H1 (cell line): ENCODE measurements around the gene PCBP1. TPM values are rescaled to one million over a fixed set of nuclear protein-coding genes. Genes with fewer than 3 reads are reported as not detected.
A peak's percentile ranks its signal among the peaks of the same experiment; 100 is the strongest.

Experiments used
- CTCF ChIA-PET: fragments of 300-600 bp; sonication (Branson Sonifier 250); formaldehyde crosslinking; loops from one replicate; lab custom pipeline; 2021; ENCODE audit not compliant: partially characterized antibody; lab: Charles Lee
- POLR2A ChIA-PET: fragments of 300-600 bp; sonication (Branson Sonifier 250); formaldehyde crosslinking; loops from one replicate; lab custom pipeline; 2021; ENCODE audit warnings: inconsistent platforms; ENCODE audit not compliant: partially characterized antibody; lab: Charles Lee
- DNase-seq, 2 experiments: peaks; one replicate each; pipeline versions ENCODE4 v3.0.0 to v3.0.0-alpha.2; 2010 to 2022; ENCODE audit warnings: low spot score in 2 of 2, low read depth in 1 of 2, mixed read lengths in 1 of 2
- FAIRE-seq: peaks from 2 replicates; lab custom pipeline; 2011; peaks lifted over from hg19 to GRCh38; lab: Jason Lieb, UNC
- H2AFZ ChIP-seq: 2 replicates; pipeline ENCODE4 v1.8.1; 2012; ENCODE audit warnings: low read length, inconsistent platforms
- H2AK5ac ChIP-seq: 2 replicates; pipeline ENCODE4 v1.6.1; 2013; ENCODE audit warnings: low read depth, low read length
- H2BK120ac ChIP-seq: replicated peaks from 2 replicates; pipeline ENCODE3; 2013; ENCODE audit warnings: low read depth, low read length, inconsistent platforms
- H2BK12ac ChIP-seq: 2 replicates; pipeline ENCODE4 v1.6.1; 2013; ENCODE audit warnings: low read depth, low read length
- H2BK15ac ChIP-seq: 2 replicates; pipeline ENCODE4 v1.6.1; 2013; ENCODE audit warnings: low read length
- H2BK20ac ChIP-seq: 2 replicates; pipeline ENCODE4 v1.6.1; 2013; ENCODE audit warnings: low read length
- H2BK5ac ChIP-seq: 2 replicates; pipeline ENCODE4 v1.6.1; 2013; ENCODE audit warnings: low read depth, low read length
- H3K14ac ChIP-seq: 2 replicates; pipeline ENCODE4 v1.6.1; 2013; ENCODE audit warnings: inconsistent platforms; ENCODE audit not compliant: insufficient read length
- H3K18ac ChIP-seq: 2 replicates; pipeline ENCODE4 v1.6.1; 2013; ENCODE audit warnings: low read length; ENCODE audit errors: extremely low read depth
- H3K23ac ChIP-seq: 2 replicates; pipeline ENCODE4 v1.6.1; 2013; ENCODE audit warnings: inconsistent platforms; ENCODE audit not compliant: insufficient read length
- H3K23me2 ChIP-seq: 2 replicates; pipeline ENCODE4 v1.6.1; 2013; ENCODE audit warnings: low read depth, low read length
- H3K27ac ChIP-seq: 2 replicates; pipeline ENCODE4 v1.6.1; 2011; ENCODE audit warnings: low read depth, low read length, inconsistent platforms
- H3K27me3 ChIP-seq, 4 experiments: replicated peaks in 1 of 4; 1 replicate in 1 of 4; 2 replicates in 3 of 4; pipeline versions ENCODE4 v1.6.1 to v1.8.1; 2011 to 2013; ENCODE audit warnings: low read length in 3 of 4, mild to moderate bottlenecking in 3 of 4, inconsistent platforms in 2 of 4, mixed read lengths in 2 of 4, moderate library complexity in 1 of 4; ENCODE audit not compliant: control insufficient read depth in 3 of 4, insufficient read depth in 3 of 4; ENCODE audit errors: extremely low read depth in 1 of 4
- H3K36me3 ChIP-seq, 4 experiments: 2 replicates each; pipeline versions ENCODE4 v1.6.1 to v1.8.1; 2011 to 2013; ENCODE audit warnings: mild to moderate bottlenecking in 4 of 4, low read length in 3 of 4, moderate library complexity in 2 of 4, control low read depth in 1 of 4, inconsistent platforms in 1 of 4; ENCODE audit not compliant: insufficient read depth in 4 of 4, control insufficient read depth in 2 of 4
- H3K4ac ChIP-seq: replicated peaks from 2 replicates; pipeline ENCODE3; 2013; ENCODE audit warnings: low read length, low read depth, mixed read lengths, inconsistent platforms; ENCODE audit not compliant: insufficient read length
- H3K4me1 ChIP-seq, 4 experiments: replicated peaks in 1 of 4; 1 replicate in 1 of 4; 2 replicates in 3 of 4; pipeline versions ENCODE4 v1.6.1 to v1.8.1; 2011 to 2013; ENCODE audit warnings: low read length in 3 of 4, inconsistent platforms in 2 of 4, mixed read lengths in 1 of 4; ENCODE audit not compliant: insufficient read depth in 4 of 4, control insufficient read depth in 3 of 4
- H3K4me2 ChIP-seq, 2 experiments: 2 replicates each; pipeline versions ENCODE4 v1.6.1 to v1.8.1; 2011 to 2013; ENCODE audit warnings: low read depth in 2 of 2, low read length in 2 of 2, control low read depth in 1 of 2, inconsistent platforms in 1 of 2, mild to moderate bottlenecking in 1 of 2; ENCODE audit not compliant: insufficient read depth in 1 of 2
- H3K4me3 ChIP-seq, 4 experiments: fragments of 200-600, 300-600 bp in 1 of 4; sonication (generic), shearing (Covaris generic), sonication (Bioruptor Twin) in 1 of 4; 2 replicates each; pipeline versions ENCODE4 v1.5.1 to v1.8.1; 2011 to 2016; ENCODE audit warnings: low read length in 4 of 4, low read depth in 3 of 4, control low read depth in 2 of 4, inconsistent platforms in 2 of 4, mild to moderate bottlenecking in 2 of 4, mixed read lengths in 1 of 4, moderate library complexity in 1 of 4; ENCODE audit not compliant: insufficient read depth in 2 of 4; ENCODE audit errors: extremely low read depth in 1 of 4
- H3K56ac ChIP-seq: replicated peaks from 2 replicates; pipeline ENCODE3; 2013; ENCODE audit warnings: low read depth, mild to moderate bottlenecking, mixed read lengths, low read length, inconsistent platforms; ENCODE audit not compliant: insufficient read length
- H3K79me1 ChIP-seq: 2 replicates; pipeline ENCODE4 v1.6.1; 2013; ENCODE audit warnings: low read depth, low read length, control low read depth
- H3K79me2 ChIP-seq, 2 experiments: 2 replicates each; pipeline versions ENCODE4 v1.6.1 to v1.8.1; 2012 to 2013; ENCODE audit warnings: low read length in 2 of 2, mild to moderate bottlenecking in 2 of 2, inconsistent platforms in 1 of 2; ENCODE audit not compliant: insufficient read depth in 2 of 2, control insufficient read depth in 1 of 2
- H3K9ac ChIP-seq, 4 experiments: replicated peaks in 1 of 4; 1 replicate in 1 of 4; 2 replicates in 3 of 4; pipeline versions ENCODE4 v1.6.1 to v1.8.1; 2011 to 2013; ENCODE audit warnings: low read depth in 3 of 4, low read length in 3 of 4, control low read depth in 2 of 4, mild to moderate bottlenecking in 2 of 4, moderate library complexity in 2 of 4, inconsistent platforms in 1 of 4; ENCODE audit errors: extremely low read depth in 1 of 4
- H3K9me3 ChIP-seq, 2 experiments: 2 replicates each; pipeline versions ENCODE4 v1.6.1 to v1.8.1; 2012 to 2013; ENCODE audit warnings: mild to moderate bottlenecking in 2 of 2, moderate library complexity in 2 of 2, control low read depth in 1 of 2, inconsistent platforms in 1 of 2, low read depth in 1 of 2, low read length in 1 of 2, mixed read lengths in 1 of 2; ENCODE audit not compliant: insufficient read depth in 2 of 2
- H4K20me1 ChIP-seq, 2 experiments: replicated peaks in 1 of 2; 2 replicates each; pipeline versions ENCODE3 to v1.8.1; 2011 to 2013; ENCODE audit warnings: inconsistent platforms in 2 of 2, low read length in 2 of 2, mild to moderate bottlenecking in 1 of 2; ENCODE audit not compliant: insufficient read depth in 2 of 2, control insufficient read depth in 1 of 2
- H4K5ac ChIP-seq: 2 replicates; pipeline ENCODE4 v1.6.1; 2013; ENCODE audit warnings: low read length, low read depth, mixed read lengths, inconsistent platforms; ENCODE audit not compliant: insufficient read length
- H4K8ac ChIP-seq: 2 replicates; pipeline ENCODE4 v1.8.0; 2013; ENCODE audit warnings: mild to moderate bottlenecking, moderate library complexity, low read length, inconsistent platforms; ENCODE audit not compliant: insufficient read depth; ENCODE audit errors: extremely low read depth
- H4K91ac ChIP-seq: replicated peaks from 2 replicates; pipeline ENCODE3; 2013; ENCODE audit warnings: low read length, mixed read lengths, inconsistent platforms; ENCODE audit not compliant: insufficient read length
- ASH2L ChIP-seq: fragments of 200-600, 300-600 bp; sonication (generic); IDR thresholded peaks from one replicate; pipeline ENCODE4 v1.7.1; 2017; ENCODE audit warnings: low read length
- CBX5 ChIP-seq: fragments of 300-800, 300-1000 bp; sonication (generic); IDR thresholded peaks from 2 replicates; pipeline ENCODE4 v1.7.1; 2016; ENCODE audit warnings: antibody characterized with exemption, low read length, low read depth
- HDAC2 ChIP-seq, 2 experiments: fragments of 300-600 bp in 1 of 2; sonication (generic) in 1 of 2; IDR thresholded peaks; 2 replicates each; pipeline ENCODE4 v1.6.1; 2011 to 2012; ENCODE audit warnings: low read depth in 2 of 2, low read length in 2 of 2, mild to moderate bottlenecking in 2 of 2, moderate library complexity in 2 of 2, borderline replicate concordance in 1 of 2, inconsistent platforms in 1 of 2
- HDAC6 ChIP-seq: IDR thresholded peaks from one replicate; pipeline ENCODE4 v1.7.1; 2012; ENCODE audit warnings: low read depth, mild to moderate bottlenecking, inconsistent platforms, low read length, moderate library complexity
- KDM4A ChIP-seq: IDR thresholded peaks from one replicate; pipeline ENCODE4 v1.7.1; 2012; ENCODE audit warnings: low read depth, mild to moderate bottlenecking, moderate library complexity, low read length, inconsistent platforms; ENCODE audit not compliant: severe bottlenecking
- KDM5A ChIP-seq: fragments of 200-600 bp; IDR thresholded peaks from 2 replicates; pipeline ENCODE4 v1.7.1; 2012; ENCODE audit warnings: mild to moderate bottlenecking, low read length, inconsistent platforms, mixed read lengths
- MAX ChIP-seq: IDR thresholded peaks from 2 replicates; pipeline ENCODE4 v1.6.1; 2012; ENCODE audit warnings: inconsistent platforms
- RFX5 ChIP-seq: IDR thresholded peaks from 2 replicates; pipeline ENCODE4 v1.6.1; 2011; ENCODE audit warnings: low read depth, low read length, improper control_type of control experiment, borderline replicate concordance
- SUZ12 ChIP-seq: fragments of 200-600 bp; sonication (generic); IDR thresholded peaks from 2 replicates; pipeline ENCODE4 v1.6.1; 2012; ENCODE audit warnings: mild to moderate bottlenecking, inconsistent platforms, low read length, moderate library complexity, mixed read lengths
- YY1 ChIP-seq: IDR thresholded peaks from 2 replicates; pipeline ENCODE4 v1.6.1; 2011; ENCODE audit warnings: low read depth, mild to moderate bottlenecking, low read length
- WGBS, 2 experiments: shearing (Covaris generic) in 1 of 2; methylation state at CpG; one replicate each; pipeline versions ENCODE4 v1.1.6 to v1.1.7; 2013 to 2015; ENCODE audit warnings: low lambda C conversion rate in 2 of 2, mixed read lengths in 2 of 2, inconsistent platforms in 1 of 2, low coverage in 1 of 2, missing lambda C conversion rate in 1 of 2; ENCODE audit not compliant: insufficient replicate concordance in 2 of 2, insufficient coverage in 1 of 2, insufficient read length in 1 of 2; ENCODE audit errors: extremely low coverage in 1 of 2, missing lambda C conversion rate in 1 of 2; 5-methylcytosine and 5-hydroxymethylcytosine counted together
- polyA plus RNA-seq, 7 experiments: library from polyadenylated mRNA; depleted of rRNA in 3 of 7; stranded (reverse) in 5 of 7; unstranded in 2 of 7; fragments of >200 nt in 5 of 7; fragments of 200-250 nt in 2 of 7; gene quantifications; 1 replicate in 5 of 7; 2 replicates in 1 of 7; 4 replicates in 1 of 7; pipeline versions ENCODE4 v1.2.1 to v1.2.3, GENCODE V29; 2011 to 2013; ENCODE audit warnings: missing spikeins in 2 of 7, mixed read lengths in 2 of 7
- total RNA-seq: library from RNA; stranded (reverse); fragmentation: NEBNext Ultra II Directional; extraction: Animal tissue kit (Norgen Biotek cat#: 25700); gene quantifications from 2 replicates; pipeline ENCODE4 v1.2.1, GENCODE V29; 2021

PCBP1 gene
- total and polyA plus RNA-seq, 2 of the 8 experiments (the other 6 are each of a cell fraction or from before 2014, with no cell fraction given), result 279 to 493 TPM

- H3K23me2 ChIP-seq, result peaks cover 8% of the 10 kb centered on the region
- no peaks in the 10 kb centered on the region for H3K9me3 ChIP-seq
- 0 out of 2 replicates have a peak overlapping the region, but pooled peaks have one; percentile 14 for H2BK15ac ChIP-seq
- peak overlapping the region; percentile 78; the same call in 1 of the 2 replicates for H2BK5ac ChIP-seq
- H3K79me2 ChIP-seq, result peaks cover 5 to 23% of the 10 kb centered on the region in 2 experiments
- peak overlapping the region; percentile 41 for H4K5ac ChIP-seq
- H2AFZ ChIP-seq, result no peak overlapping the region
- peak overlapping the region in 1 of 4 experiments; percentile 99; a peak in 1 of 8 replicates for H3K4me3 ChIP-seq
- 0 out of 2 replicates have a peak overlapping the region, but pooled peaks have one; percentile 47 for H2AK5ac ChIP-seq
- H2BK120ac ChIP-seq, result no peak overlapping the region
- no peaks in the 10 kb centered on the region for H3K79me1 ChIP-seq
- peak overlapping the region; percentile 31; the same call in 1 of the 2 replicates for H3K27ac ChIP-seq
- H3K4me2 ChIP-seq, result no peak overlapping the region; a peak in 1 of 4 replicates
- H3K14ac ChIP-seq, result no peak overlapping the region
- ChIA-PET CTCF (interaction anchor here (2.3 to 7.4 kb wide), 4 partner anchors 13 to 170 kb away, joined by 7 to 85 read pairs (median 25); partner anchors contain the start of gene MXD1), POLR2A (interaction anchor here (0.7 to 32.2 kb wide), 9 partner anchors 10 to 210 kb away, joined by 3 to 1553 read pairs (median 7); partner anchors contain the start of genes C2orf42, MXD1 and SNRPG)
- no peak overlapping the region for H3K4ac ChIP-seq
- peak overlapping the region; percentile 0 for H4K91ac ChIP-seq
- no peak for FAIRE-seq
- H3K4me1 ChIP-seq, result peaks cover 3 to 15% (median 10%) of the 10 kb centered on the region in 4 experiments; a peak in 5 of 7 replicates
- peak overlapping the region; percentile 84 for H2BK12ac ChIP-seq
- H3K56ac ChIP-seq, result no peak overlapping the region
- H4K20me1 ChIP-seq, result peaks cover 0 to 2% of the 10 kb centered on the region in 2 experiments
- no peak for DNase-seq
- H3K18ac ChIP-seq, result no peak overlapping the region
- peak overlapping the region in 1 of 4 experiments; percentile 15; a peak in 1 of 7 replicates for H3K9ac ChIP-seq
- WGBS, 2 experiments, result 94% methylated on average over 8 of the region's 8 CpGs; no CpG with 5 or more reads in 1 of the 2 experiments
- H4K8ac ChIP-seq, result no peak overlapping the region
- H3K23ac ChIP-seq, result no peak overlapping the region
- peaks cover 6 to 61% (median 21%) of the 10 kb centered on the region in 4 experiments; a peak in 7 of 8 replicates for H3K36me3 ChIP-seq
- no peaks in the 10 kb centered on the region for H3K27me3 ChIP-seq
- no peak overlapping the region for H2BK20ac ChIP-seq
- no peak for TF ChIP-seq HDAC2 (IDR thresholded peaks at IDR 0.05; ENCODE audit: borderline replicate concordance in 1 of 2, low read depth in 2 of 2, low read length in 2 of 2)
- TF ChIP-seq HDAC6, result no peak
- TF ChIP-seq KDM4A, result no peak
- TF ChIP-seq CBX5, result no peak
- no peak for TF ChIP-seq MAX
- TF ChIP-seq RFX5, result no peak
- no peak for TF ChIP-seq SUZ12
- no peak for TF ChIP-seq YY1
- no peak for TF ChIP-seq KDM5A
- no peak for TF ChIP-seq ASH2L
These were observed 3.7 kb upstream of the PCBP1 start for GRCh38 chr2:70083344-70084156.
